Medulla oblongata (tissue), 1 donor: ENCODE measurements around the gene NFIL3.
"Not testable (repeated sequence)": the region's sequence is repeated elsewhere in the genome, so short reads cannot be mapped to it uniquely, and the experiment has no call there.

Source experiments
- DNase-seq: peaks from one replicate; pipeline ENCODE4 v3.0.0-alpha.2; 2015; ENCODE audit errors: extremely low spot score

The NFIL3 gene

GRCh38 chr9:91395106-91395552 lies 28.5 kb downstream of the NFIL3 start:
- DNase-seq = peak; percentile 45

GRCh38 chr9:91393826-91394225 lies 29.8 kb downstream of the NFIL3 start:
- no peak for DNase-seq

GRCh38 chr9:91392435-91392834 lies 31.2 kb downstream of the NFIL3 start:
- no peak for DNase-seq

- DNase-seq = no peak
These were observed 31.8 kb downstream of the NFIL3 start for GRCh38 chr9:91391818-91392217.

GRCh38 chr9:91391412-91391811 lies 32.2 kb downstream of the NFIL3 start:
- DNase-seq = no peak

GRCh38 chr9:91389686-91390085 lies 33.9 kb downstream of the NFIL3 start:
- DNase-seq = not testable (repeated sequence)

GRCh38 chr9:91386765-91387164 lies 36.9 kb downstream of the NFIL3 start:
- DNase-seq = no peak

GRCh38 chr9:91384954-91385353 lies 38.7 kb downstream of the NFIL3 start:
- DNase-seq = no peak

GRCh38 chr9:91383577-91383976 lies 40.1 kb downstream of the NFIL3 start:
- no peak for DNase-seq

GRCh38 chr9:91382298-91382697 lies 41.3 kb downstream of the NFIL3 start:
- DNase-seq = no peak

- no peak for DNase-seq
These were observed 44.2 kb downstream of the NFIL3 start for GRCh38 chr9:91379426-91379825.

GRCh38 chr9:91378695-91379127 lies 44.9 kb downstream of the NFIL3 start:
- DNase-seq = no peak

GRCh38 chr9:91378054-91378453 lies 45.6 kb downstream of the NFIL3 start:
- not testable (repeated sequence) for DNase-seq

GRCh38 chr9:91376239-91376638 lies 47.4 kb downstream of the NFIL3 start:
- DNase-seq = no peak

GRCh38 chr9:91374939-91375338 lies 48.7 kb downstream of the NFIL3 start:
- no peak for DNase-seq

GRCh38 chr9:91371894-91372293 lies 51.7 kb downstream of the NFIL3 start:
- peak; percentile 29 for DNase-seq

GRCh38 chr9:91370006-91370405 lies 53.6 kb downstream of the NFIL3 start:
- not testable (repeated sequence) for DNase-seq

- DNase-seq = no peak
These were observed 58.9 kb downstream of the NFIL3 start for GRCh38 chr9:91364702-91365101.

GRCh38 chr9:91364005-91364404 lies 59.6 kb downstream of the NFIL3 start:
- DNase-seq = no peak

GRCh38 chr9:91362051-91362611 lies 61.5 kb downstream of the NFIL3 start:
- no peak for DNase-seq

GRCh38 chr9:91361291-91362050 lies 62.2 kb downstream of the NFIL3 start, which contains the start of gene AUH:
Gene AUH (minus strand): TSS chr9:91361918. CDS start chr9:91361889, 29 bp downstream.
- DNase-seq = peak; percentile 88

- peak; percentile 38 for DNase-seq
These were observed 62.9 kb downstream of the NFIL3 start for GRCh38 chr9:91360551-91361290.
